Measurements from ENCODE around the gene CHMP1B. TPM values are rescaled to one million over a fixed set of nuclear protein-coding genes. Genes with fewer than 3 reads are reported as not detected.

Gene CHMP1B
- total RNA-seq, 1 experiment from 2014 or later: 56.5 TPM

- H3K4me3 Mint-ChIP-seq (ENCODE audit: unreplicated experiment): no peak overlapping the region
- intact Hi-C loops (cut with micrococcal nuclease; ENCODE audit: unreplicated experiment): no loop called here
These were observed 48.6 kb upstream of the CHMP1B start for GRCh38 chr18:11802586-11802985.

GRCh38 chr18:11807233-11807632 is 44.0 kb upstream of the CHMP1B start:
- Mint-ChIP-seq H3K9me3 (ENCODE audit: unreplicated experiment) (no peaks in the 10 kb centered on the region), H3K27me3 (ENCODE audit: insufficient read depth, unreplicated experiment) (no peaks in the 10 kb centered on the region), H3K36me3 (ENCODE audit: insufficient read depth, unreplicated experiment) (peaks cover 6% of the 10 kb centered on the region), H3K4me1 (ENCODE audit: low read depth, unreplicated experiment) (peaks cover 42% of the 10 kb centered on the region), H3K4me3 (ENCODE audit: unreplicated experiment) (no peak overlapping the region), H3K27ac (ENCODE audit: unreplicated experiment) (peak overlapping the region; percentile 79)
- BruUV-seq (replicated peaks): no TSS peak
- Histone ChIP-seq H3K4me3 (ENCODE audit: low read depth, low read length) (no peak overlapping the region), H3K9me3 (no peaks in the 10 kb centered on the region), H3K27me3 (replicated peaks; ENCODE audit: control insufficient read depth, insufficient read depth, low read length) (no peaks in the 10 kb centered on the region), H3K36me3 (ENCODE audit: control insufficient read depth, insufficient read depth, low read length) (no peaks in the 10 kb centered on the region), H3K4me1 (peaks cover 56% of the 10 kb centered on the region)
- ChIA-PET CTCF (interaction anchor here (1.2 kb wide), 1 partner anchor 79 kb away, joined by 3 read pairs; no protein-coding TSS in a partner anchor), POLR2A (interaction anchor here (1.6 kb wide), 1 partner anchor 33 kb away, joined by 9 read pairs; no protein-coding TSS in a partner anchor)
- no peak for TF ChIP-seq CTCF (IDR thresholded peaks at IDR 0.05; ENCODE audit: insufficient read depth in 1 of 2, low read depth in 1 of 2, low read length in 1 of 2, severe bottlenecking in 1 of 2, unreplicated experiment in 1 of 2)
- DNase-seq: no peak
- intact Hi-C loops (cut with micrococcal nuclease; ENCODE audit: unreplicated experiment): no loop called here

More at GRCh38 chr18:11802586-11802985, 48.6 kb upstream of the CHMP1B start:
- ChIA-PET CTCF (no interaction called here), POLR2A (no interaction called here)
- Histone ChIP-seq H3K4me3 (ENCODE audit: low read depth, low read length) (no peak overlapping the region), H3K36me3 (ENCODE audit: control insufficient read depth, insufficient read depth, low read length) (no peaks in the 10 kb centered on the region), H3K27me3 (replicated peaks; ENCODE audit: control insufficient read depth, insufficient read depth, low read length) (no peaks in the 10 kb centered on the region), H3K4me1 (peaks cover 35% of the 10 kb centered on the region), H3K9me3 (no peaks in the 10 kb centered on the region)
- TF ChIP-seq CTCF (IDR thresholded peaks at IDR 0.05; ENCODE audit: insufficient read depth in 1 of 2, low read depth in 1 of 2, low read length in 1 of 2, severe bottlenecking in 1 of 2, unreplicated experiment in 1 of 2): no peak
- no TSS peak for BruUV-seq (replicated peaks)
- no peak for DNase-seq
- Mint-ChIP-seq H3K27me3 (ENCODE audit: insufficient read depth, unreplicated experiment) (no peaks in the 10 kb centered on the region), H3K27ac (ENCODE audit: unreplicated experiment) (no peak overlapping the region), H3K36me3 (ENCODE audit: insufficient read depth, unreplicated experiment) (peaks cover 11% of the 10 kb centered on the region), H3K9me3 (ENCODE audit: unreplicated experiment) (no peaks in the 10 kb centered on the region), H3K4me1 (ENCODE audit: low read depth, unreplicated experiment) (peaks cover 24% of the 10 kb centered on the region)

GRCh38 chr18:11808001-11808855 is 43.0 kb upstream of the CHMP1B start:
- H3K9me3 ChIP-seq: no peaks in the 10 kb centered on the region
- ChIA-PET CTCF (interaction anchor here (1.0 to 1.2 kb wide), 3 partner anchors 32 to 231 kb away, joined by 3 to 5 read pairs (median 3); no protein-coding TSS in a partner anchor), POLR2A (interaction anchor here (0.9 to 1.6 kb wide), 2 partner anchors 19 to 32 kb away, joined by 4 to 9 read pairs; no protein-coding TSS in a partner anchor)
- TF ChIP-seq CTCF (IDR thresholded peaks at IDR 0.05; ENCODE audit: insufficient read depth in 1 of 2, low read depth in 1 of 2, low read length in 1 of 2, severe bottlenecking in 1 of 2, unreplicated experiment in 1 of 2): no peak
- TSS peak; percentile 87 for BruUV-seq (replicated peaks)
- H3K4me1 ChIP-seq: peaks cover 56% of the 10 kb centered on the region
- no peak overlapping the region for H3K4me3 ChIP-seq (ENCODE audit: low read depth, low read length)
- Mint-ChIP-seq H3K36me3 (ENCODE audit: insufficient read depth, unreplicated experiment) (no peaks in the 10 kb centered on the region), H3K27ac (ENCODE audit: unreplicated experiment) (peak overlapping the region; percentile 79), H3K4me1 (ENCODE audit: low read depth, unreplicated experiment) (peaks cover 42% of the 10 kb centered on the region), H3K9me3 (ENCODE audit: unreplicated experiment) (no peaks in the 10 kb centered on the region), H3K27me3 (ENCODE audit: insufficient read depth, unreplicated experiment) (no peaks in the 10 kb centered on the region), H3K4me3 (ENCODE audit: unreplicated experiment) (peak overlapping the region; percentile 51)
- H3K27me3 ChIP-seq (replicated peaks; ENCODE audit: control insufficient read depth, insufficient read depth, low read length): no peaks in the 10 kb centered on the region
- no peaks in the 10 kb centered on the region for H3K36me3 ChIP-seq (ENCODE audit: control insufficient read depth, insufficient read depth, low read length)
- intact Hi-C loops (cut with micrococcal nuclease; ENCODE audit: unreplicated experiment): loop anchor here (1.0 to 2.0 kb wide), 3 partner anchors 15 to 43 kb away; partner anchors contain the start of gene CHMP1B
- DNase-seq: peak; percentile 66 to 71
